GM12878 (cell line): Measurements from ENCODE around the gene RAP1GAP. TPM values are rescaled to one million over a fixed set of nuclear protein-coding genes. Genes with fewer than 3 reads are reported as not detected.

ENCODE experiments used
- ATAC-seq: fragments of 200-7000 bp; cut with Tn5 transposase; 3 replicates; pipeline ENCODE4 v1.9.1; 2020; ENCODE audit warnings: mild to moderate bottlenecking, moderate library complexity
- BruUV-seq: library from RNA; stranded (reverse); fragments of 400-500 nt; replicated peaks from 2 replicates; lab custom pipeline; 2021; lab: Mats Ljungman, UMichigan
- CTCF ChIA-PET: fragments of 300-600 bp; sonication (Branson Sonifier 250); formaldehyde crosslinking; extraction: SDS; loops from one replicate; lab custom pipeline; 2021; ENCODE audit warnings: inconsistent platforms; lab: Yijun Ruan, JAX
- POLR2A ChIA-PET: fragments of 350-600 bp; formaldehyde crosslinking; extraction: SDS; loops from one replicate; lab custom pipeline; 2021; ENCODE audit warnings: inconsistent platforms; lab: Charles Lee
- RAD21 ChIA-PET: fragments of 300-600 bp; sonication (Branson Sonifier 250); formaldehyde crosslinking; loops from one replicate; lab custom pipeline; 2023; ENCODE audit warnings: antibody characterized with exemption; ENCODE audit not compliant: unreplicated experiment; lab: Charles Lee
- SMC1A ChIA-PET: fragments of 300-600 bp; sonication (Branson Sonifier 250); formaldehyde crosslinking; loops from one replicate; lab custom pipeline; 2023; ENCODE audit not compliant: unreplicated experiment, uncharacterized antibody; lab: Charles Lee
- DNase-seq: peaks from one replicate; pipeline ENCODE4 v3.0.0-alpha.2; 2011; ENCODE audit warnings: low read depth, low spot score
- FAIRE-seq: peaks from 3 replicates; lab custom pipeline; 2011; peaks lifted over from hg19 to GRCh38; lab: Jason Lieb, UNC
- H2AFZ ChIP-seq: 2 replicates; pipeline ENCODE4 v1.6.0; 2011; ENCODE audit warnings: low read depth, low read length, control low read depth; ENCODE audit not compliant: control insufficient read depth
- H3K27ac ChIP-seq: 2 replicates; pipeline ENCODE4 v1.5.1; 2011; ENCODE audit warnings: control low read depth; ENCODE audit not compliant: control insufficient read depth, insufficient read depth
- H3K27me3 ChIP-seq, 2 experiments: replicated peaks in 1 of 2; 2 replicates each; pipeline versions ENCODE4 v1.6.0 to v1.6.1; 2011; ENCODE audit warnings: low read length in 1 of 2; ENCODE audit not compliant: control insufficient read depth in 2 of 2, insufficient read depth in 2 of 2
- H3K36me3 ChIP-seq, 2 experiments: 2 replicates each; pipeline ENCODE4 v1.5.1; 2011; ENCODE audit warnings: low read length in 1 of 2; ENCODE audit not compliant: control insufficient read depth in 2 of 2, insufficient read depth in 2 of 2
- H3K4me1 ChIP-seq: 2 replicates; pipeline ENCODE4 v1.6.1; 2011; ENCODE audit warnings: mild to moderate bottlenecking, low read length, moderate library complexity, mixed read lengths; ENCODE audit not compliant: control insufficient read depth, insufficient read depth
- H3K4me2 ChIP-seq: 2 replicates; pipeline ENCODE4 v1.6.0; 2011; ENCODE audit warnings: control low read depth; ENCODE audit not compliant: control insufficient read depth, insufficient read depth
- H3K4me3 ChIP-seq: fragments of 200-600 bp; sonication (generic); 2 replicates; pipeline ENCODE4 v1.5.1; 2016
- H3K79me2 ChIP-seq: 2 replicates; pipeline ENCODE4 v1.6.0; 2011; ENCODE audit warnings: low read length; ENCODE audit not compliant: control insufficient read depth, insufficient read depth
- H3K9ac ChIP-seq: 2 replicates; pipeline ENCODE4 v1.8.0; 2011; ENCODE audit warnings: low read length, control low read depth, mixed read lengths; ENCODE audit not compliant: control insufficient read depth, insufficient read depth
- H3K9me3 ChIP-seq: replicated peaks from 3 replicates; pipeline ENCODE4 v1.5.1; 2011; ENCODE audit warnings: mild to moderate bottlenecking, low read length; ENCODE audit not compliant: control insufficient read depth, insufficient read depth
- H4K20me1 ChIP-seq: 2 replicates; pipeline ENCODE4 v1.6.0; 2011; ENCODE audit not compliant: control insufficient read depth, insufficient read depth
- CBFB ChIP-seq: IDR thresholded peaks from 2 replicates; pipeline ENCODE4 v1.6.1; 2016; ENCODE audit warnings: antibody characterized with exemption, low read depth
- CHD4 ChIP-seq: fragments of 200-600 bp; sonication (generic); IDR thresholded peaks from 2 replicates; pipeline ENCODE4 v1.6.1; 2016; ENCODE audit warnings: mild to moderate bottlenecking
- CTCF ChIP-seq, 3 experiments: IDR thresholded peaks in 2 of 3; conservative IDR thresholded peaks in 1 of 3; 2 replicates each; pipeline ENCODE4 v1.5.1; 2011; ENCODE audit warnings: low read depth in 3 of 3, low read length in 3 of 3, mild to moderate bottlenecking in 3 of 3, control low read depth in 2 of 3, moderate library complexity in 2 of 3, inconsistent platforms in 1 of 3, mixed read lengths in 1 of 3; ENCODE audit not compliant: control insufficient read depth in 2 of 3, insufficient read depth in 1 of 3; ENCODE audit errors: extremely low read depth in 1 of 3
- ESRRA ChIP-seq: IDR thresholded peaks from 2 replicates; pipeline ENCODE4 v1.6.1; 2012; ENCODE audit warnings: mild to moderate bottlenecking, low read length, improper control_type of control experiment
- IKZF2 ChIP-seq, 2 experiments: fragments of 450-650 bp; IDR thresholded peaks; 2 replicates each; pipeline ENCODE4 v1.6.1; 2017; ENCODE audit warnings: mild to moderate bottlenecking in 2 of 2, moderate library complexity in 2 of 2
- MEF2A ChIP-seq: IDR thresholded peaks from 2 replicates; pipeline ENCODE4 v1.6.1; 2011; ENCODE audit warnings: low read depth, mild to moderate bottlenecking, low read length, moderate library complexity; ENCODE audit not compliant: insufficient read depth
- PRDM15 ChIP-seq: fragments of 450-650 bp; formaldehyde crosslinking; IDR thresholded peaks from 2 replicates; pipeline ENCODE4 v1.4.0; 2020; ENCODE audit warnings: mild to moderate bottlenecking, moderate library complexity
- ZBED1 ChIP-seq: IDR thresholded peaks from 2 replicates; pipeline ENCODE4 v1.6.1; 2016; ENCODE audit warnings: borderline replicate concordance
- WGBS: methylation state at CpG from one replicate; pipeline ENCODE4 v1.1.6; 2016; ENCODE audit warnings: low lambda C conversion rate; ENCODE audit not compliant: insufficient replicate concordance, insufficient coverage; ENCODE audit errors: missing lambda C conversion rate; 5-methylcytosine and 5-hydroxymethylcytosine counted together
- in situ Hi-C: fragments of 300-500 bp; cut with MboI; formaldehyde crosslinking; loops from 9 replicates; pipeline ENCODE4 v1.14.3; 2018; ENCODE audit warnings: mixed read lengths
- intact Hi-C: fragments of 100-400 bp; cut with micrococcal nuclease; formaldehyde crosslinking; loops from one replicate; pipeline ENCODE4 v1.14.2; 2022; ENCODE audit not compliant: unreplicated experiment
- polyA plus RNA-seq, 11 experiments: library from polyadenylated mRNA; depleted of rRNA in 4 of 11; unstranded in 6 of 11; stranded (reverse) in 5 of 11; fragments of >200 nt; fragmentation: Nextera tagmentation in 4 of 11; fragmentation: Illumina TruSeq in 1 of 11; extraction: Ambion mirVana in 4 of 11; extraction: Trizol in 1 of 11; gene quantifications; 1 replicate in 1 of 11; 2 replicates in 10 of 11; pipeline versions ENCODE4 v1.2.1 to v1.2.3, GENCODE V29; 2011 to 2016; ENCODE audit warnings: inconsistent platforms in 2 of 11, missing spikeins in 2 of 11, low read depth in 1 of 11
- total RNA-seq, 4 experiments: library from RNA; depleted of rRNA in 3 of 4; stranded (reverse); fragments of >200 nt in 3 of 4; fragmentation: Illumina TruSeq in 1 of 4; extraction: Trizol in 1 of 4; gene quantifications; 2 replicates each; pipeline versions ENCODE4 v1.2.1 to v1.2.3, GENCODE V29; 2013 to 2021

The RAP1GAP gene
- total and polyA plus RNA-seq, 10 of the 15 experiments (the other 5 are each of a cell fraction or from before 2014, with no cell fraction given) = 0.04 to 0.96 (median 0.09) TPM; not detected in 3

- H3K27me3 ChIP-seq = peaks cover 1 to 2% of the 10 kb centered on the region in 2 experiments; a peak in 3 of 4 replicates
- ChIA-PET SMC1A (no interaction called here), CTCF (interaction anchor here (0.5 to 2.1 kb wide), 6 partner anchors 20 to 1219 kb away, joined by 3 to 7 read pairs (median 3); no protein-coding TSS in a partner anchor), POLR2A (no interaction called here), RAD21 (interaction anchor here (1.1 kb wide), 1 partner anchor 286 kb away, joined by 3 read pairs; no protein-coding TSS in a partner anchor)
- no peaks in the 10 kb centered on the region for H3K36me3 ChIP-seq
- in situ Hi-C loops (no loop called here), intact Hi-C loops (loop anchor here (2.0 to 10.0 kb wide), 2 partner anchors 143 to 287 kb away; no protein-coding TSS in a partner anchor)
- no peak overlapping the region for H3K9ac ChIP-seq
- no TSS peak for BruUV-seq
- TF ChIP-seq CTCF (IDR thresholded peaks at IDR 0.05 in 2 of 3, conservative IDR thresholded peaks at IDR 0.05 in 1 of 3; ENCODE audit: control insufficient read depth in 2 of 3, extremely low read depth in 1 of 3, insufficient read depth in 1 of 3, low read depth in 3 of 3, low read length in 3 of 3) (0 out of 6 replicates have a peak, but pooled peaks of 1 of the 3 experiments have one; percentile 16), ESRRA (no peak), PRDM15 (CRISPR knock-in tag) (no peak), CHD4 (no peak), ZBED1 (no peak), MEF2A (no peak), CBFB (no peak), IKZF2 (IDR thresholded peaks at IDR 0.05) (no peak)
- no peaks in the 10 kb centered on the region for H3K79me2 ChIP-seq
- FAIRE-seq (no peak), DNase-seq (no peak), ATAC-seq (no peak)
- peaks cover 2% of the 10 kb centered on the region; the same call in 1 of the 2 replicates for H4K20me1 ChIP-seq
- H3K9me3 ChIP-seq = no peaks in the 10 kb centered on the region
- H3K4me2 ChIP-seq = no peak overlapping the region
- H3K27ac ChIP-seq = no peak overlapping the region
- H2AFZ ChIP-seq = no peak overlapping the region
- no peaks in the 10 kb centered on the region for H3K4me1 ChIP-seq
- 1% methylated on average over 10 of the region's 10 CpGs for WGBS
- no peak overlapping the region for H3K4me3 ChIP-seq
Measured at GRCh38 chr1:21657456-21658190, 11.5 kb downstream of the RAP1GAP start.
